Measurements from ENCODE around the gene LPAR1. TPM values are rescaled to one million over a fixed set of nuclear protein-coding genes. Genes with fewer than 3 reads are reported as not detected.

Gene LPAR1
- total RNA-seq, 6 donors from 2014 or later = 9.3 to 28.7 (median 15.6) TPM

GRCh38 chr9:110968096-110968495, 70.2 kb downstream of the LPAR1 start:
- Histone ChIP-seq H3K27me3 (no peaks in the 10 kb centered on the region), H3K4me1 (no peaks in the 10 kb centered on the region), H3K4me3 (no peak overlapping the region), H3K27ac (no peak overlapping the region), H3K36me3 (no peaks in the 10 kb centered on the region), H3K9me3 (no peaks in the 10 kb centered on the region)
- 79 to 91% methylated on average over 4 of the region's 4 CpGs for WGBS, 2 donors
- TF ChIP-seq POLR2A (IDR thresholded peaks at IDR 0.05) (no peak), EP300 (IDR thresholded peaks at IDR 0.05) (no peak), POLR2AphosphoS5 (IDR thresholded peaks at IDR 0.05) (no peak), CTCF (IDR thresholded peaks at IDR 0.05) (no peak)
- no peak for ATAC-seq (ENCODE audit: low FRiP score in 2 of 2)
- no peak for DNase-seq

GRCh38 chr9:110967196-110967595, 71.1 kb downstream of the LPAR1 start:
- WGBS, 2 donors = 73 to 82% methylated on average over 2 of the region's 2 CpGs
- Histone ChIP-seq H3K27ac (no peak overlapping the region), H3K9me3 (no peaks in the 10 kb centered on the region), H3K36me3 (no peaks in the 10 kb centered on the region), H3K27me3 (no peaks in the 10 kb centered on the region), H3K4me3 (no peak overlapping the region), H3K4me1 (no peaks in the 10 kb centered on the region)
- ATAC-seq (ENCODE audit: low FRiP score in 2 of 2) = no peak
- TF ChIP-seq POLR2A (IDR thresholded peaks at IDR 0.05) = no peak
- DNase-seq = no peak

GRCh38 chr9:110960288-110960687, 78.0 kb downstream of the LPAR1 start:
- peaks cover 0 to 8% (median 6%) of the 10 kb centered on the region in 4 donors for H3K9me3 ChIP-seq
- no peaks in the 10 kb centered on the region for H3K36me3 ChIP-seq
- TF ChIP-seq CTCF (IDR thresholded peaks at IDR 0.05) (no peak), POLR2AphosphoS5 (IDR thresholded peaks at IDR 0.05) (no peak), EP300 (IDR thresholded peaks at IDR 0.05) (no peak), POLR2A (IDR thresholded peaks at IDR 0.05) (no peak)
- H3K27me3 ChIP-seq = no peaks in the 10 kb centered on the region
- no peaks in the 10 kb centered on the region for H3K4me1 ChIP-seq
- no peak for DNase-seq
- no peak overlapping the region for H3K27ac ChIP-seq
- 84 to 88% methylated on average over 2 of the region's 2 CpGs for WGBS, 2 donors
- H3K4me3 ChIP-seq = no peak overlapping the region
- no peak for ATAC-seq (ENCODE audit: low FRiP score in 2 of 2)

- WGBS, 2 donors = 55 to 77% methylated on average over 1 of the region's 1 CpG
- Histone ChIP-seq H3K27me3 (no peaks in the 10 kb centered on the region), H3K9me3 (peaks cover 0 to 12% (median 6%) of the 10 kb centered on the region in 4 donors), H3K27ac (no peak overlapping the region), H3K4me1 (no peaks in the 10 kb centered on the region), H3K4me3 (no peak overlapping the region), H3K36me3 (no peaks in the 10 kb centered on the region)
- DNase-seq (no peak), ATAC-seq (ENCODE audit: low FRiP score in 2 of 2) (no peak)
- TF ChIP-seq POLR2A (IDR thresholded peaks at IDR 0.05) = no peak
- no peak for TF ChIP-seq CTCF (IDR thresholded peaks at IDR 0.05)
- no peak for TF ChIP-seq POLR2AphosphoS5 (IDR thresholded peaks at IDR 0.05)
- no peak for TF ChIP-seq EP300 (IDR thresholded peaks at IDR 0.05)
These were observed 79.4 kb downstream of the LPAR1 start for GRCh38 chr9:110958847-110959246.

- H3K4me1 ChIP-seq = no peaks in the 10 kb centered on the region
- WGBS, 2 donors = 28 to 36% methylated on average over 1 of the region's 1 CpG
- DNase-seq = no peak
- no peak overlapping the region for H3K27ac ChIP-seq
- no peaks in the 10 kb centered on the region for H3K36me3 ChIP-seq
- no peak for ATAC-seq (ENCODE audit: low FRiP score in 2 of 2)
- H3K9me3 ChIP-seq = peaks cover 0 to 12% (median 6%) of the 10 kb centered on the region in 4 donors
- H3K27me3 ChIP-seq = no peaks in the 10 kb centered on the region
- no peak overlapping the region for H3K4me3 ChIP-seq
- TF ChIP-seq POLR2AphosphoS5 (IDR thresholded peaks at IDR 0.05) = no peak
- TF ChIP-seq EP300 (IDR thresholded peaks at IDR 0.05) = no peak
- TF ChIP-seq POLR2A (IDR thresholded peaks at IDR 0.05) = no peak
- no peak for TF ChIP-seq CTCF (IDR thresholded peaks at IDR 0.05)
These were observed 83.4 kb downstream of the LPAR1 start for GRCh38 chr9:110954822-110955291.
